ENCODE data around the gene ZNF804A. TPM values are rescaled to one million over a fixed set of nuclear protein-coding genes. Genes with fewer than 3 reads are reported as not detected.

Gene ZNF804A
- polyA plus RNA-seq (2013, experiment 1 of 2): 3.5 TPM
- polyA plus RNA-seq (2013, experiment 2 of 2): 3.7 TPM

DNA sequence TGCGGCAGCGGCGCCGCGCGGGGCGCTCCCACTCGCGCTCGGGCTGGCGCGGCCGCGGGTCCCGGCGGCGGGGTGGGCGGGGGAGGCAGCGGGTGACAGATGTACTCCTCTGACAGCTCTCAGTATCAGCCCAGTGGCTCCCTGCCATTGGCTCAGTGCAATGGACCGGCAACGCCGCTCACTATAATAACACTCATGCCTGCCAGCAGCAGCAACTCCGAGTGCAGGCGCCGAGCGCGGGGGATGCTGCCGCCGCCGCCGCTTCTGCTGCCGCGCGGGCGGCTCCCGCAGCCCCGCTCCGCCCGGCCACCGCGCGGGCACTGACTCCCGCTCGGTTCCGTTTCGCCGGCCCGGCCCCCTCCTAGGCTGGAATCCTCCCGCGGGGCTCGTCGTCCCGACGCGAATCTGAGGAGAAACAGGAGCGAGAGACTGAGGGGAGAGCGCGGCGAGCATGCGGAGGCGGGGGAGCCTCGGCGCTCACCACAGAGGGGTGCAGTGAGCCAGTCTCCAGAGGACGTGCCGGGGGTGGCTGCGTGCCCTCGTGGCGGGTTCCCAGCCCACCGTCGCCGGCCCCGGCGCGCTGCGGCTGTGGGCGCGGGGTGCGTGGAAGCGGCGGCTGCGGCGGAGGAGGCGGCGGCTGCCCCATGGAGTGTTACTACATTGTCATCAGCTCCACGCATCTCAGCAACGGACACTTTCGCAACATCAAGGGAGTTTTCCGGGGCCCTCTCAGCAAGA is at the start of gene ZNF804A:
Gene ZNF804A (plus strand): TSS at position 214 of the 738 bp plus-strand sequence. CDS start 431 bp downstream, at position 645.
- 0% methylated on average over 40 to 71 of the region's 88 CpGs for WGBS, 2 experiments (ENCODE audit: insufficient coverage in 2 of 2)
- no peaks in the 10 kb centered on the region for H3K36me3 ChIP-seq (ENCODE audit: control insufficient read depth, insufficient read depth, low read length)
- H3K27ac ChIP-seq (ENCODE audit: low read depth, low read length, severe bottlenecking): peak within 1 kb of the TSS; percentile 78
- peaks cover 5% of the 10 kb centered on the region for H3K4me1 ChIP-seq (ENCODE audit: control insufficient read depth, insufficient read depth, low read length, poor library complexity, severe bottlenecking)
- H3K4me3 ChIP-seq (ENCODE audit: extremely low read depth, insufficient read depth, low read length, poor library complexity, severe bottlenecking): peak within 1 kb of the TSS; percentile 64
- no peaks in the 10 kb centered on the region for H3K9me3 ChIP-seq (ENCODE audit: control insufficient read depth, low read length)

DNA sequence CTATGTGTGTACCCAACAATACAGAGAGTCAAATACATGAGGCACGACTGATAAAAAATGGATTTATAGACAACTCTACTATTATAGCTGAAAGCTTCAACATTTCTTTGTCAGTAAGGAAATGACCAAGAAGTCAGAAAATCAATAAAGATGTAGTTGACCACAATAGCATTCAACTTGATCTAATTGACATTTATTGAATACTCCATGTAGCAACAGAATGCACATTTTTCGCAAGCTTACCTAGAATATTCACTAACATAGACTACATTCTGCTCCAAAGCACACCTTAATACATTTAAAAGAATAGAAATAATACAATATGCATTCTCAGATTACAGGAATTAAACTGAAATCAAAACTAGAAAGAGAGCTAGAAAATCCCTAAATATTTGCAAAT is 49.2 kb upstream of the ZNF804A start:
- Histone ChIP-seq H3K36me3 (ENCODE audit: control insufficient read depth, insufficient read depth, low read length) (no peaks in the 10 kb centered on the region), H3K4me3 (ENCODE audit: extremely low read depth, insufficient read depth, low read length, poor library complexity, severe bottlenecking) (no peak overlapping the region), H3K27ac (ENCODE audit: low read depth, low read length, severe bottlenecking) (no peak overlapping the region), H3K9me3 (ENCODE audit: control insufficient read depth, low read length) (no peaks in the 10 kb centered on the region), H3K4me1 (ENCODE audit: control insufficient read depth, insufficient read depth, low read length, poor library complexity, severe bottlenecking) (no peaks in the 10 kb centered on the region)
- no CpG with 5 or more reads among the region's 2 CpGs for WGBS, 2 experiments (ENCODE audit: insufficient coverage in 2 of 2)

DNA sequence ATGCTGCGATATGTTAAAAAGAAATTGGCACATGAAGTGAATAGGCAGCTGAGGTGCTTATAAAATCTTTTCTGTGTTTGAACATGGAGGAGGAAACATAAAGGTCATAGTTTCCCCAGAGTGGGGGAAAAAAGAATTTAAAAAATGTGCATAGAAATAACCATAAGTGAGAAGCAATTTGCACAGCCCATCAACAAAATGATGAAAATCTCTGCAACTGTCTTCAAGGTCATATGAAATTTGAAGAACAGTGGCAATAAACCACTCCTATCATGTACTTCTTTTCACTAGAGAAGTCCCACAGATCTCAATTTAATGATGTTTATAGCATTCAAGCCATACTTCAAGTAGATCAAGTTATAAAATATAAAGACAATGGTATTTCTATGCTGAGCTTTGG is 46.7 kb upstream of the ZNF804A start:
- Histone ChIP-seq H3K9me3 (ENCODE audit: control insufficient read depth, low read length) (no peaks in the 10 kb centered on the region), H3K27ac (ENCODE audit: low read depth, low read length, severe bottlenecking) (no peak overlapping the region), H3K36me3 (ENCODE audit: control insufficient read depth, insufficient read depth, low read length) (no peaks in the 10 kb centered on the region), H3K4me1 (ENCODE audit: control insufficient read depth, insufficient read depth, low read length, poor library complexity, severe bottlenecking) (no peaks in the 10 kb centered on the region), H3K4me3 (ENCODE audit: extremely low read depth, insufficient read depth, low read length, poor library complexity, severe bottlenecking) (no peak overlapping the region)
- 100% methylated on average over 1 of the region's 1 CpG; no CpG with 5 or more reads in 1 of the 2 experiments for WGBS, 2 experiments (ENCODE audit: insufficient coverage in 2 of 2)

DNA sequence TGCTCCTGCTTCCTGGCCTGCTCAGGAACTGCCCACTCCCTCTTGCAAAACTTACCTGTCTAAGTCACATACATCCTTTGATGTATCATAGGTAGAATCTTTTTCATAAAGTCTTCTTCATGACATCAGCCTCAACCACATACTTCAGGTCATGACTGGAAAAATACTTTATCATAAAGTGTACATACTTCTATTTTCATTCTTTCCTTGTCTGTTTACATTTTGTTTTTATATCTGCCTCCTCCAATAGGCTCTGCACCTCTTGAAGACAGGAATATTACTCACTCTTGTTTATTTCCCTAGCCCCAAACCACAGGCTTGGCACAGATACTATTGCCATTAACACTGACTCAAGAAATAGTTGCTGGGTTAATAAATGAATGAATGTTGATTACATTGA is 43.6 kb upstream of the ZNF804A start:
- H3K4me1 ChIP-seq (ENCODE audit: control insufficient read depth, insufficient read depth, low read length, poor library complexity, severe bottlenecking): no peaks in the 10 kb centered on the region
- H3K4me3 ChIP-seq (ENCODE audit: extremely low read depth, insufficient read depth, low read length, poor library complexity, severe bottlenecking): no peak overlapping the region
- no peak overlapping the region for H3K27ac ChIP-seq (ENCODE audit: low read depth, low read length, severe bottlenecking)
- H3K9me3 ChIP-seq (ENCODE audit: control insufficient read depth, low read length): no peaks in the 10 kb centered on the region
- no peaks in the 10 kb centered on the region for H3K36me3 ChIP-seq (ENCODE audit: control insufficient read depth, insufficient read depth, low read length)

DNA sequence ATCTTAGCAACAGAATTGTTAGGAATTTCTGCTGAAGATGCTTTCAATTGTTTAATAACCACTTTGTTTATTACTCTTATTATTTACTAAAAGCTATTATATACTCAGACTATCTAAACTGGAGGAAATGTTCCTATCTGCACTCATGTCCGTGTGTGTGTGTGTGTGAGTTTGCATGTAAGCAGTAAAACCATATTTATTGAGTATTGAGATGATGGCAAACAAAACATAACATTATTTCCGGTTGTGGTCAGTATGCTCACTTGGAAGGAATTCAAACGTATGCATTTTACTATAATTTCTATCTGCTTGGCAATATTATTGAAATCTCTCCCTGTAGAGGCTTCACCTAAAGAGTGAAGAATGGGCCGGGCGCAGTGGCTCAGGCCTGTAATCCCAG is 43.0 kb upstream of the ZNF804A start:
- H3K36me3 ChIP-seq (ENCODE audit: control insufficient read depth, insufficient read depth, low read length): no peaks in the 10 kb centered on the region
- WGBS, 2 experiments (ENCODE audit: insufficient coverage in 2 of 2): 92% methylated on average over 2 of the region's 5 CpGs; no CpG with 5 or more reads in 1 of the 2 experiments
- H3K4me3 ChIP-seq (ENCODE audit: extremely low read depth, insufficient read depth, low read length, poor library complexity, severe bottlenecking): no peak overlapping the region
- H3K4me1 ChIP-seq (ENCODE audit: control insufficient read depth, insufficient read depth, low read length, poor library complexity, severe bottlenecking): no peaks in the 10 kb centered on the region
- no peaks in the 10 kb centered on the region for H3K9me3 ChIP-seq (ENCODE audit: control insufficient read depth, low read length)
- H3K27ac ChIP-seq (ENCODE audit: low read depth, low read length, severe bottlenecking): no peak overlapping the region

DNA sequence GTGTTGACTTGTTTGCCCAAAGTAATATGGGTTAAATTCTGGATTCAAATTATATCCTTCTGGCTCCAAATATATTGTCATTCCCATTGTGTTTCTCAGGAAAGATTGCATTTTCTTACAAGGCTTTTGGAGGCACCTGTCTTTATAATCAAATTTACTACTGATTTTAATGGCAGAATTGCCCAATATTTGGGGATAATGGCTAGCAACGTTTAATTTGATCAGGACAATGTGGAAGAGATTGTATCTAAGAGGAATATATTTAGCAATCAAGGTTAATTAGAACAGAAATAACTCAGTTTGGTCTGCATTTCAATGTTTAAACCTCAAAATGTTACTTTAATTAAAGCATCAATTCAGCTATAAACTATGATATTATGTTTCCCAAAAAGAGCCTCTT is 41.7 kb upstream of the ZNF804A start:
- Histone ChIP-seq H3K27ac (ENCODE audit: low read depth, low read length, severe bottlenecking) (no peak overlapping the region), H3K9me3 (ENCODE audit: control insufficient read depth, low read length) (no peaks in the 10 kb centered on the region), H3K4me3 (ENCODE audit: extremely low read depth, insufficient read depth, low read length, poor library complexity, severe bottlenecking) (no peak overlapping the region), H3K4me1 (ENCODE audit: control insufficient read depth, insufficient read depth, low read length, poor library complexity, severe bottlenecking) (no peaks in the 10 kb centered on the region), H3K36me3 (ENCODE audit: control insufficient read depth, insufficient read depth, low read length) (no peaks in the 10 kb centered on the region)
- WGBS, 2 experiments (ENCODE audit: insufficient coverage in 2 of 2): no CpG with 5 or more reads among the region's 1 CpG

DNA sequence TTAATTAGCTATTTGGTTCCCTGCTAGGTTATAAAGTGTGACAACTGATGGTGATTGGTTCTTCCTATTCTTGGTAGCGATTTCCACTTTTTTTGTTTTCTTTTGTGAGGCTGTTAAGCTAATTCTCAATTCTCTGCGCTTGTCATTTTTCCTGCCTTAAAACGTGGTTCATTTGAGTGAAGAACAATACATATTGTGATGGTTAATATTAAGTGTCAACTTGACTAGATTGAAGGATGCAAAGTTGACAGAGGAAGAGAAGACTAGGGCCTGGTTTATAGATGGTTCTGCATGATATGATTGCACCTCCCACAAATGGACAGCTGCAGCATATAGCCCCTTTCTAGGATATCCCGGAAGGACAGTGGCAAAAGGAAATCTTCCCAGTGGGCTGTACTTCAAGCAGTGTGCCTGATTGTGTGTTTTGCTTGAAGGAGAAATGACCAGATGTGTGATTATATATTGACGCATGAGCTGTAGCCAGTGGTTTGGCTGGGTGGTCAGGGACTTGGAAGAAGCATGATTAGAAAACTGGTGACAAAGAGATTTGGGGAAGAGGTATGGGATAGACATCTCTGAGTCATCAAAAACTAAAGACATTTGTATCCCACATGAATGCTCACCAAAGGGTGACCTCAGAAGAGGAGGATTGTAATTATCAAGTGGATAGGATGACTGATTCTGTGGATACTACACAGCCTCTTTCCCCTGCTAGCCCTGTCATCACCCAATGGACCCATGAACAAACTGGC is 39.4 kb upstream of the ZNF804A start:
- Histone ChIP-seq H3K27ac (ENCODE audit: low read depth, low read length, severe bottlenecking) (no peak overlapping the region), H3K4me1 (ENCODE audit: control insufficient read depth, insufficient read depth, low read length, poor library complexity, severe bottlenecking) (no peaks in the 10 kb centered on the region), H3K36me3 (ENCODE audit: control insufficient read depth, insufficient read depth, low read length) (no peaks in the 10 kb centered on the region), H3K9me3 (ENCODE audit: control insufficient read depth, low read length) (no peaks in the 10 kb centered on the region), H3K4me3 (ENCODE audit: extremely low read depth, insufficient read depth, low read length, poor library complexity, severe bottlenecking) (no peak overlapping the region)
- WGBS, 2 experiments (ENCODE audit: insufficient coverage in 2 of 2): 82 to 93% methylated on average over 4 to 5 of the region's 5 CpGs

DNA sequence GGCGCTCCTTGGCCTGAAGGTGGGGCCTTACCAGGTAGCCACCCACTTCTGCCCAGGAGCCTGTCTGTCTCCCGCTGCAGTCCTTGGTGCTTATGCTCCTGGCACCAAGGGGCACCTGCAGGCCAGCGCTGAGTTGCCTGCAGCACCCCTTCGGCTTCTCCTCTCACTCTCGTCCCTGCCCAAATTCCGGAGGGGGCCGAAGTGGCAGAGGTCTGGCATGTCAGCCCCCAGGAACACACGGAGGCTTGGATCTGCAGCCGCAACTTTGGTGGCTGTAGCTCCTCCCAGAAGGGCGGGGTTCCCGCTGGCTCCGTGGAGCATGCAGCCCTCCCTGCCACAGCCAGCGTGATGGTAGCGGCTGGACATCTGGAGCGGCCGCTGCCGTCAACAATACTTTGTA is 37.7 kb upstream of the ZNF804A start:
- no peak overlapping the region for H3K27ac ChIP-seq (ENCODE audit: low read depth, low read length, severe bottlenecking)
- no peak overlapping the region for H3K4me3 ChIP-seq (ENCODE audit: extremely low read depth, insufficient read depth, low read length, poor library complexity, severe bottlenecking)
- no peaks in the 10 kb centered on the region for H3K4me1 ChIP-seq (ENCODE audit: control insufficient read depth, insufficient read depth, low read length, poor library complexity, severe bottlenecking)
- H3K9me3 ChIP-seq (ENCODE audit: control insufficient read depth, low read length): no peaks in the 10 kb centered on the region
- WGBS, 2 experiments (ENCODE audit: insufficient coverage in 2 of 2): 93 to 96% methylated on average over 13 to 17 of the region's 17 CpGs
- no peaks in the 10 kb centered on the region for H3K36me3 ChIP-seq (ENCODE audit: control insufficient read depth, insufficient read depth, low read length)

DNA sequence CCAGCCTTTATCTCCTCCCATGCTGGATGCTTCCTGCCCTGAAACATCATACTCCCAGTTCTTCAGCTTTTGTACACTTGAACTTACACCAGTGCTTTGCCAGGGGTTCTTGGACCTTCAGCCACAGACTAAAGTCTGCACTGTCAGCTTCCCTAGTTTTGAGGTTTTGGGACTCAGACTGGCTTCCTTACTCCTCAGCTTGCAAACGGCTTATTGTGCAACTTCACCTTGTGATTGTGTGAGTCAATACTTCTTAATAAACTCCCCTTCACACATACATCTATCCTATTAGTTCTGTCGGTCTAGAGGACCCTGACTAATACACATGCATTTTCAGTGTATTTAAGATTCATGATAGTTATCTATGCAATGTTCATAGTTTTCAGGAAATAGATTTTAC is 35.8 kb upstream of the ZNF804A start:
- no peak overlapping the region for H3K4me3 ChIP-seq (ENCODE audit: extremely low read depth, insufficient read depth, low read length, poor library complexity, severe bottlenecking)
- no peak overlapping the region for H3K27ac ChIP-seq (ENCODE audit: low read depth, low read length, severe bottlenecking)
- H3K4me1 ChIP-seq (ENCODE audit: control insufficient read depth, insufficient read depth, low read length, poor library complexity, severe bottlenecking): no peaks in the 10 kb centered on the region
- WGBS, 2 experiments (ENCODE audit: insufficient coverage in 2 of 2): no CpG with 5 or more reads among the region's 2 CpGs
- H3K36me3 ChIP-seq (ENCODE audit: control insufficient read depth, insufficient read depth, low read length): no peaks in the 10 kb centered on the region
- H3K9me3 ChIP-seq (ENCODE audit: control insufficient read depth, low read length): no peaks in the 10 kb centered on the region

DNA sequence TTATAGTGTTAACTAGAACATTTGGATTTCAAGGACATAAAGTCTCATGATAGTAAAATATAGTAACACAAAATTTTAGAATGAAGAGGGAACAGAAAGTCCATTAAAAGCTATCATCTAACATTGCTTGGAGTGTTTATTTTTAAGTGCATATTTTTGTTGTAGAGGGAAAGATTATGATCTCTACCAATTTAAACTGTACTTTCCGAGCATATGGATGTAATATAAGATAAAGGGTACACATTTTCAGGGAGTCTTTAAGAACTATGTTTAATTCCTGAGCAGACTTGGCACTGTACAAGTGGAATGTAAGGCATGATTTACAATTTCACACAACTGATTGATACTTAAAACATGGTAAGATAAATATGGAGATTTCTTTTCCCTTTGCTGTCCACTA is 34.2 kb upstream of the ZNF804A start:
- Histone ChIP-seq H3K9me3 (ENCODE audit: control insufficient read depth, low read length) (no peaks in the 10 kb centered on the region), H3K36me3 (ENCODE audit: control insufficient read depth, insufficient read depth, low read length) (no peaks in the 10 kb centered on the region), H3K4me3 (ENCODE audit: extremely low read depth, insufficient read depth, low read length, poor library complexity, severe bottlenecking) (no peak overlapping the region), H3K4me1 (ENCODE audit: control insufficient read depth, insufficient read depth, low read length, poor library complexity, severe bottlenecking) (no peaks in the 10 kb centered on the region), H3K27ac (ENCODE audit: low read depth, low read length, severe bottlenecking) (no peak overlapping the region)
- no CpG with 5 or more reads among the region's 1 CpG for WGBS, 2 experiments (ENCODE audit: insufficient coverage in 2 of 2)

DNA sequence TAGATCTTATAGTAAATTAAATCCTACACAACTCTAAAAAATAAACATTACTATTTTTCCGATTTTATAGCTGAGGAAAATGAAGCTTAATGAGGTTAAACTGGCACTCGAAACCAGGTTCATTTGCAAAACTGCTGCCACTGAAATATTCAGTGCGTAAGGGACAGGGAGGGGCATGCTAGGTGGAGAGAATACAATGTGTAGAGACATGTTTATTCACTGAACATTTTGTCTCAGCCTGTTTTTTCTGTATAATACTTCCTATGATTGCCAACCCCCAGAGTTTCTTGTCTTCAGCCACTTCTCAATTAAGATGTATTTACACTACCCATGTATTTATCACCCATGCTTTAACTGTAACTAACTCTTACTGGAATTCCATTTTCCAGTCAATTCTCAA is 31.6 kb upstream of the ZNF804A start:
- 92% methylated on average over 2 of the region's 3 CpGs; no CpG with 5 or more reads in 1 of the 2 experiments for WGBS, 2 experiments (ENCODE audit: insufficient coverage in 2 of 2)
- no peaks in the 10 kb centered on the region for H3K9me3 ChIP-seq (ENCODE audit: control insufficient read depth, low read length)
- H3K27ac ChIP-seq (ENCODE audit: low read depth, low read length, severe bottlenecking): no peak overlapping the region
- H3K36me3 ChIP-seq (ENCODE audit: control insufficient read depth, insufficient read depth, low read length): no peaks in the 10 kb centered on the region
- no peak overlapping the region for H3K4me3 ChIP-seq (ENCODE audit: extremely low read depth, insufficient read depth, low read length, poor library complexity, severe bottlenecking)
- H3K4me1 ChIP-seq (ENCODE audit: control insufficient read depth, insufficient read depth, low read length, poor library complexity, severe bottlenecking): no peaks in the 10 kb centered on the region

Data from mesodermal cell (in vitro differentiated cells).